Cardiac ventricle fibroblast (primary cell): ENCODE data around the gene ANLN. TPM values are rescaled to one million over a fixed set of nuclear protein-coding genes. Genes with fewer than 3 reads are reported as not detected.

Source experiments
- total RNA-seq: library from RNA; depleted of rRNA; stranded (reverse); fragments of >200 nt; gene quantifications from 2 replicates; pipeline ENCODE4 v1.2.3, GENCODE V29; 2015

Gene ANLN, protein sequence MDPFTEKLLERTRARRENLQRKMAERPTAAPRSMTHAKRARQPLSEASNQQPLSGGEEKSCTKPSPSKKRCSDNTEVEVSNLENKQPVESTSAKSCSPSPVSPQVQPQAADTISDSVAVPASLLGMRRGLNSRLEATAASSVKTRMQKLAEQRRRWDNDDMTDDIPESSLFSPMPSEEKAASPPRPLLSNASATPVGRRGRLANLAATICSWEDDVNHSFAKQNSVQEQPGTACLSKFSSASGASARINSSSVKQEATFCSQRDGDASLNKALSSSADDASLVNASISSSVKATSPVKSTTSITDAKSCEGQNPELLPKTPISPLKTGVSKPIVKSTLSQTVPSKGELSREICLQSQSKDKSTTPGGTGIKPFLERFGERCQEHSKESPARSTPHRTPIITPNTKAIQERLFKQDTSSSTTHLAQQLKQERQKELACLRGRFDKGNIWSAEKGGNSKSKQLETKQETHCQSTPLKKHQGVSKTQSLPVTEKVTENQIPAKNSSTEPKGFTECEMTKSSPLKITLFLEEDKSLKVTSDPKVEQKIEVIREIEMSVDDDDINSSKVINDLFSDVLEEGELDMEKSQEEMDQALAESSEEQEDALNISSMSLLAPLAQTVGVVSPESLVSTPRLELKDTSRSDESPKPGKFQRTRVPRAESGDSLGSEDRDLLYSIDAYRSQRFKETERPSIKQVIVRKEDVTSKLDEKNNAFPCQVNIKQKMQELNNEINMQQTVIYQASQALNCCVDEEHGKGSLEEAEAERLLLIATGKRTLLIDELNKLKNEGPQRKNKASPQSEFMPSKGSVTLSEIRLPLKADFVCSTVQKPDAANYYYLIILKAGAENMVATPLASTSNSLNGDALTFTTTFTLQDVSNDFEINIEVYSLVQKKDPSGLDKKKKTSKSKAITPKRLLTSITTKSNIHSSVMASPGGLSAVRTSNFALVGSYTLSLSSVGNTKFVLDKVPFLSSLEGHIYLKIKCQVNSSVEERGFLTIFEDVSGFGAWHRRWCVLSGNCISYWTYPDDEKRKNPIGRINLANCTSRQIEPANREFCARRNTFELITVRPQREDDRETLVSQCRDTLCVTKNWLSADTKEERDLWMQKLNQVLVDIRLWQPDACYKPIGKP
- 6.7 and 9.2 TPM in 2 replicates for total RNA-seq

DNA sequence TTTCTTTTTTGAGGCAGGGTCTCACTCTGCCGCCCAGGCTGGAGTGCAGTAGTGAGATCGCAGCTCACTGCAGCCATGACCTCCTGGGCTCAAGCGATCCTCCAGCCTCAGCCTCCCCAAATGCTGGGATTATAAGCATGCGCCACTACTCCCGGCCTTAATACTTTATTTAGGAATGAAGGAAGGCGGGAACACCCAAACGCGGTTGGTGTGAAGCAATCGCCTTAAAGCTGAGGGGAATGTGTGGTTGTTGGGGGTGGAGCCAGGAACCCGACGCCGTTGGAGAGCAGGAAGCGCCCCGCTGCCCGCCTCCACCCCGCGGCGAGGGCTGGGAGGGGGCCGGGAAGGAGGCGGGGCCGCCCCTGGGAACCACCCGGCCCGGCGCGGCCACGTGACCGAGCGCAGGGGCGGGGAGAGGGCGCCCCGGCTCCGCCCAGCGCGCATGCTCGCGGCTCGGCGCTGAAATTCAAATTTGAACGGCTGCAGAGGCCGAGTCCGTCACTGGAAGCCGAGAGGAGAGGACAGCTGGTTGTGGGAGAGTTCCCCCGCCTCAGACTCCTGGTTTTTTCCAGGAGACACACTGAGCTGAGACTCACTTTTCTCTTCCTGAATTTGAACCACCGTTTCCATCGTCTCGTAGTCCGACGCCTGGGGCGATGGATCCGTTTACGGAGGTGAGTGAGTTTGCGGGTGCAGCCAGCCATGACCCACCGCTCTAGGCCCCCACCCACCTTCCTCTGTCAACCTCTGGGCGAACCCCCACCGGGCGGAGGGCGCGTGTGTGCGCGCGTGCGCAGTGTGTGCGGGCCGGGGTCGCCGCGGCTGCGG is at the start of gene ANLN:
TSS of gene ANLN (plus strand) at position 492 of the 828 bp plus-strand sequence. CDS start at position 657, 165 bp downstream.

Other genes starting within 250 kb of the ANLN start
- gene EEPD1, start 236.6 kb upstream of the ANLN start, total RNA-seq, result 5.3 and 5.6 TPM in 2 replicates